HCT116 (cell line): ENCODE measurements around the gene OLA1. TPM values are rescaled to one million over a fixed set of nuclear protein-coding genes. Genes with fewer than 3 reads are reported as not detected.

Experiments
- ATAC-seq: fragments of 200-7000 bp; cut with Tn5 transposase; 2 replicates; pipeline ENCODE4 v1.9.1; 2020; ENCODE audit warnings: mild to moderate bottlenecking, moderate library complexity
- BruUV-seq: library from RNA; stranded (reverse); fragments of 400-500 nt; replicated peaks from 2 replicates; lab custom pipeline; 2021; lab: Mats Ljungman, UMichigan
- CTCF ChIA-PET: fragments of 300-600 bp; sonication (Branson Sonifier 250); formaldehyde crosslinking; loops from one replicate; lab custom pipeline; 2021; ENCODE audit warnings: antibody characterized with exemption; lab: Charles Lee
- POLR2A ChIA-PET: fragments of 300-600, 350-600 bp; sonication (Branson Sonifier 250); formaldehyde crosslinking; loops from one replicate; lab custom pipeline; 2021; ENCODE audit warnings: antibody characterized with exemption; lab: Charles Lee
- RAD21 ChIA-PET, 2 experiments: fragments of 300-600 bp; sonication (Branson Sonifier 250); formaldehyde crosslinking; loops; one replicate each; lab custom pipeline; 2023; ENCODE audit warnings: low total read pairs in 2 of 2; ENCODE audit not compliant: uncharacterized antibody in 2 of 2, unreplicated experiment in 2 of 2, low non-redundant PET in 1 of 2; lab: Charles Lee
- DNase-seq: peaks from one replicate; pipeline ENCODE4 v3.0.0-alpha.2; 2010; ENCODE audit warnings: low read depth, low spot score
- H2AFZ ChIP-seq: fragments of 200-600 bp; shearing (Covaris generic), sonication (generic); 2 replicates; pipeline ENCODE4 v1.6.1; 2017; ENCODE audit warnings: low read depth, mixed run types, mixed read lengths, antibody characterized with exemption, low read length; ENCODE audit not compliant: poor library complexity, severe bottlenecking
- H3K27ac ChIP-seq: 2 replicates; pipeline ENCODE4 v1.5.1; 2012; ENCODE audit warnings: low read depth, low read length
- H3K27me3 ChIP-seq: fragments of 200-600 bp; sonication (generic); 2 replicates; pipeline ENCODE4 v1.6.1; 2016; ENCODE audit warnings: mixed run types, low read length, mixed read lengths; ENCODE audit not compliant: insufficient read depth
- H3K36me3 ChIP-seq, 2 experiments: fragments of 200-500 bp in 1 of 2; fragments of 200-600 bp in 1 of 2; sonication (Bioruptor generic) in 1 of 2; sonication (generic) in 1 of 2; 2 replicates each; pipeline versions ENCODE4 v1.5.1 to v1.6.1; 2014 to 2016; ENCODE audit warnings: low read length in 2 of 2, inconsistent platforms in 1 of 2, mixed read lengths in 1 of 2, mixed run types in 1 of 2; ENCODE audit not compliant: insufficient read depth in 2 of 2, control insufficient read depth in 1 of 2
- H3K4me1 ChIP-seq, 2 experiments: fragments of 200-600 bp in 1 of 2; sonication (generic) in 1 of 2; 2 replicates each; pipeline versions ENCODE4 v1.5.1 to v1.6.1; 2012 to 2017; ENCODE audit warnings: low read length in 2 of 2, inconsistent platforms in 1 of 2, mild to moderate bottlenecking in 1 of 2, mixed read lengths in 1 of 2, mixed run types in 1 of 2, moderate library complexity in 1 of 2; ENCODE audit not compliant: insufficient read depth in 2 of 2, control insufficient read depth in 1 of 2
- H3K4me2 ChIP-seq: fragments of 200-600 bp; sonication (generic); 2 replicates; pipeline ENCODE4 v1.6.1; 2017; ENCODE audit warnings: mixed run types, low read length, mixed read lengths
- H3K4me3 ChIP-seq, 2 experiments: fragments of 200-600 bp in 1 of 2; sonication (generic) in 1 of 2; replicated peaks in 1 of 2; 2 replicates each; pipeline ENCODE4 v1.5.1; 2011 to 2016; ENCODE audit warnings: low read length in 2 of 2, control low read depth in 1 of 2, low read depth in 1 of 2, mild to moderate bottlenecking in 1 of 2, mixed read lengths in 1 of 2, mixed run types in 1 of 2
- H3K79me2 ChIP-seq: fragments of 200-600 bp; sonication (generic); 2 replicates; pipeline ENCODE4 v1.6.1; 2017; ENCODE audit warnings: mild to moderate bottlenecking, mixed run types, low read length, moderate library complexity, mixed read lengths; ENCODE audit not compliant: insufficient read depth
- H3K9ac ChIP-seq: fragments of 200-600 bp; sonication (generic); 2 replicates; pipeline ENCODE4 v1.6.1; 2016; ENCODE audit warnings: low read length, mixed read lengths
- H3K9me2 ChIP-seq: fragments of 200-600 bp; sonication (generic), shearing (Covaris generic); 2 replicates; pipeline ENCODE4 v1.6.1; 2017; ENCODE audit warnings: mixed run types, mild to moderate bottlenecking, moderate library complexity; ENCODE audit not compliant: insufficient read depth
- H3K9me3 ChIP-seq, 2 experiments: fragments of 200-500 bp in 1 of 2; fragments of 200-600 bp in 1 of 2; sonication (Bioruptor generic) in 1 of 2; sonication (generic) in 1 of 2; 2 replicates each; pipeline ENCODE4 v1.6.1; 2014 to 2017; ENCODE audit warnings: low read length in 2 of 2, mixed read lengths in 2 of 2, inconsistent platforms in 1 of 2, low read depth in 1 of 2, mild to moderate bottlenecking in 1 of 2, mixed run types in 1 of 2, moderate library complexity in 1 of 2; ENCODE audit not compliant: control insufficient read depth in 1 of 2, insufficient read depth in 1 of 2
- H4K20me1 ChIP-seq: fragments of 200-600 bp; sonication (generic), shearing (Covaris generic); 2 replicates; pipeline ENCODE4 v1.6.1; 2017; ENCODE audit warnings: mixed run types, mild to moderate bottlenecking, moderate library complexity; ENCODE audit not compliant: insufficient read depth
- ATF3 ChIP-seq: IDR thresholded peaks from 2 replicates; pipeline ENCODE4 v1.6.1; 2012
- CTCF ChIP-seq, 3 experiments: fragments of 200-600 bp in 1 of 3; sonication (generic) in 1 of 3; IDR thresholded peaks in 2 of 3; conservative IDR thresholded peaks in 1 of 3; 2 replicates each; pipeline ENCODE4 v1.5.1; 2012 to 2017; ENCODE audit warnings: low read depth in 2 of 3, low read length in 2 of 3, antibody characterized with exemption in 1 of 3, borderline replicate concordance in 1 of 3, control low read depth in 1 of 3, mild to moderate bottlenecking in 1 of 3, mixed read lengths in 1 of 3, mixed run types in 1 of 3, moderate library complexity in 1 of 3; ENCODE audit not compliant: insufficient read depth in 1 of 3
- EGR1 ChIP-seq: IDR thresholded peaks from 2 replicates; pipeline ENCODE4 v1.6.1; 2012; ENCODE audit warnings: low read depth
- EZH2 ChIP-seq: fragments of 200-600 bp; sonication (generic); IDR thresholded peaks from 2 replicates; pipeline ENCODE4 v1.6.1; 2017; ENCODE audit warnings: antibody characterized with exemption, mixed run types
- EZH2phosphoT487 ChIP-seq: fragments of 200-600 bp; IDR thresholded peaks from 2 replicates; pipeline ENCODE4 v1.6.1; 2018; ENCODE audit warnings: antibody characterized with exemption, borderline replicate concordance
- FOSL1 ChIP-seq: IDR thresholded peaks from 2 replicates; pipeline ENCODE4 v1.6.1; 2012; ENCODE audit warnings: low read depth
- JUND ChIP-seq: IDR thresholded peaks from 2 replicates; pipeline ENCODE4 v1.6.1; 2012
- POLR2AphosphoS5 ChIP-seq: IDR thresholded peaks from 2 replicates; pipeline ENCODE4 v1.6.1; 2011; ENCODE audit warnings: mild to moderate bottlenecking, low read depth, low read length, moderate library complexity
- SRF ChIP-seq: IDR thresholded peaks from 2 replicates; pipeline ENCODE4 v1.6.1; 2012; ENCODE audit warnings: low read depth
- TCF7L2 ChIP-seq: IDR thresholded peaks from 2 replicates; pipeline ENCODE4 v1.7.0; 2011; ENCODE audit warnings: borderline replicate concordance, inconsistent platforms; ENCODE audit not compliant: insufficient read depth, insufficient read length; ENCODE audit errors: extremely low read depth
- YY1 ChIP-seq: IDR thresholded peaks from 2 replicates; pipeline ENCODE4 v1.6.1; 2011; ENCODE audit warnings: low read length, low read depth, moderate library complexity, mild to moderate bottlenecking; ENCODE audit not compliant: insufficient replicate concordance; ENCODE audit errors: extremely low read depth
- ZFX ChIP-seq: fragments of 450-650 bp; IDR thresholded peaks from 2 replicates; pipeline ENCODE4 v1.6.1; 2017
- ZNF274 ChIP-seq: fragments of 200-500 bp; sonication (Bioruptor generic); IDR thresholded peaks from 2 replicates; pipeline ENCODE4 v1.6.1; 2014; ENCODE audit warnings: mild to moderate bottlenecking, low read depth, low read length, inconsistent platforms
- intact Hi-C: fragments of 100-400 bp; cut with micrococcal nuclease; formaldehyde crosslinking; loops from 2 replicates; pipeline ENCODE4 v1.10.0; 2022
- total RNA-seq: library from RNA; stranded (reverse); gene quantifications from one replicate; pipeline ENCODE4 v1.2.1, GENCODE V29; 2021; ENCODE audit not compliant: unreplicated experiment

Gene OLA1
- total RNA-seq, 1 experiment from 2014 or later = 219 TPM

GRCh38 chr2:174195253-174195652, 53.1 kb downstream of the OLA1 start:
- Histone ChIP-seq H3K9me2 (no peaks in the 10 kb centered on the region), H2AFZ (no peak overlapping the region), H3K36me3 (no peaks in the 10 kb centered on the region; a peak in 1 of 4 replicates), H3K4me3 (no peak overlapping the region), H3K9me3 (no peaks in the 10 kb centered on the region), H3K4me1 (no peaks in the 10 kb centered on the region), H4K20me1 (peaks cover 12% of the 10 kb centered on the region; the same call in 1 of the 2 replicates), H3K9ac (no peak overlapping the region), H3K27ac (no peak overlapping the region), H3K4me2 (no peak overlapping the region), H3K27me3 (no peaks in the 10 kb centered on the region), H3K79me2 (peaks cover 87% of the 10 kb centered on the region)
- ChIA-PET RAD21 (no interaction called here), CTCF (no interaction called here), POLR2A (no interaction called here)
- intact Hi-C loops = no loop called here
- BruUV-seq = no TSS peak
- TF ChIP-seq ZNF274 (no peak), ZFX (no peak), YY1 (no peak), POLR2AphosphoS5 (no peak), JUND (no peak), TCF7L2 (no peak), FOSL1 (no peak), ATF3 (no peak), CTCF (IDR thresholded peaks at IDR 0.05 in 2 of 3, conservative IDR thresholded peaks at IDR 0.05 in 1 of 3; ENCODE audit: borderline replicate concordance in 1 of 3, insufficient read depth in 1 of 3, low read depth in 2 of 3, low read length in 2 of 3) (no peak), EZH2phosphoT487 (no peak), EZH2 (no peak), SRF (no peak), EGR1 (no peak)
- DNase-seq = no peak
- no peak for ATAC-seq
